Common myeloid progenitor, CD34-positive (primary cell): ENCODE data around the gene CETP.

Experiments used
- CTCF ChIA-PET: fragments of 350-600 bp; sonication (Branson Sonifier 250); formaldehyde crosslinking; loops from one replicate; lab custom pipeline; 2021; ENCODE audit warnings: antibody characterized with exemption; lab: Charles Lee
- POLR2A ChIA-PET: fragments of 350-600 bp; sonication (Branson Sonifier 250); formaldehyde crosslinking; loops from one replicate; lab custom pipeline; 2021; ENCODE audit warnings: antibody characterized with exemption; lab: Charles Lee
- DNase-seq, 3 donors: peaks; one replicate each; pipeline versions ENCODE4 v3.0.0 to v3.0.0-alpha.2; 2013
- H3K27ac ChIP-seq, 2 experiments: 1 replicate in 1 of 2; 2 replicates in 1 of 2; pipeline ENCODE4 v1.7.0; 2013; ENCODE audit warnings: inconsistent platforms in 2 of 2, low read length in 2 of 2, mild to moderate bottlenecking in 2 of 2, low read depth in 1 of 2, moderate library complexity in 1 of 2; ENCODE audit not compliant: severe bottlenecking in 2 of 2, insufficient read depth in 1 of 2, poor library complexity in 1 of 2
- H3K27me3 ChIP-seq, 5 experiments: replicated peaks in 2 of 5; 1 replicate in 3 of 5; 2 replicates in 2 of 5; pipeline versions ENCODE4 v1.6.1 to v1.7.0; 2013; ENCODE audit warnings: low read length in 4 of 5, mild to moderate bottlenecking in 2 of 5, moderate library complexity in 2 of 5, inconsistent platforms in 1 of 5; ENCODE audit not compliant: insufficient read depth in 5 of 5, control insufficient read depth in 4 of 5
- H3K36me3 ChIP-seq, 4 experiments: 1 replicate in 2 of 4; 2 replicates in 2 of 4; pipeline versions ENCODE4 v1.6.1 to v1.7.0; 2013; ENCODE audit warnings: low read length in 3 of 4, control low read depth in 1 of 4, mild to moderate bottlenecking in 1 of 4; ENCODE audit not compliant: control insufficient read depth in 4 of 4, insufficient read depth in 4 of 4
- H3K4me1 ChIP-seq, 4 experiments: 1 replicate in 3 of 4; 2 replicates in 1 of 4; pipeline versions ENCODE4 v1.6.1 to v1.7.1; 2013; ENCODE audit warnings: low read length in 3 of 4, mild to moderate bottlenecking in 3 of 4, control low read depth in 1 of 4, inconsistent platforms in 1 of 4, moderate library complexity in 1 of 4; ENCODE audit not compliant: control insufficient read depth in 4 of 4, insufficient read depth in 4 of 4; ENCODE audit errors: control extremely low read depth in 1 of 4
- H3K4me3 ChIP-seq, 7 experiments: 1 replicate in 4 of 7; 2 replicates in 3 of 7; pipeline versions ENCODE4 v1.5.1 to v1.7.0; 2013; ENCODE audit warnings: mild to moderate bottlenecking in 7 of 7, low read length in 6 of 7, moderate library complexity in 6 of 7, inconsistent platforms in 2 of 7, low read depth in 2 of 7, control low read depth in 1 of 7; ENCODE audit not compliant: insufficient read depth in 4 of 7, control insufficient read depth in 1 of 7; ENCODE audit errors: extremely low read depth in 1 of 7
- H3K9me3 ChIP-seq, 5 experiments: 1 replicate in 4 of 5; 2 replicates in 1 of 5; pipeline versions ENCODE4 v1.6.1 to v1.7.1; 2013; ENCODE audit warnings: low read length in 4 of 5, mild to moderate bottlenecking in 2 of 5, inconsistent platforms in 1 of 5, low read depth in 1 of 5, moderate library complexity in 1 of 5; ENCODE audit not compliant: control insufficient read depth in 4 of 5, insufficient read depth in 2 of 5; ENCODE audit errors: control extremely low read depth in 1 of 5
- WGBS: methylation state at CpG from one replicate; pipeline ENCODE4 v1.1.5; 2013; ENCODE audit not compliant: insufficient coverage; 5-methylcytosine and 5-hydroxymethylcytosine counted together

CETP gene

GRCh38 chr16:56997264-56997663, 35.5 kb downstream of the CETP start:
- no peak for DNase-seq
- H3K27ac ChIP-seq, result no peak overlapping the region
- H3K4me3 ChIP-seq, result no peak overlapping the region
- ChIA-PET CTCF (interaction anchor here (2.3 kb wide), 1 partner anchor 8 kb away, joined by 7 read pairs; the partner anchor contains the start of gene NLRC5), POLR2A (no interaction called here)
- WGBS, result 96% methylated on average over 3 of the region's 5 CpGs
- H3K36me3 ChIP-seq, result no peaks in the 10 kb centered on the region
- no peaks in the 10 kb centered on the region for H3K27me3 ChIP-seq
- peaks cover 0 to 3% (median 0%) of the 10 kb centered on the region in 4 experiments for H3K4me1 ChIP-seq
- H3K9me3 ChIP-seq, result no peaks in the 10 kb centered on the region

- POLR2A ChIA-PET, result no interaction called here
- H3K27ac ChIP-seq, result no peak overlapping the region
These were observed 36.2 kb downstream of the CETP start for GRCh38 chr16:56997931-56998330.

GRCh38 chr16:56998352-56998751, 36.6 kb downstream of the CETP start:
- ChIA-PET POLR2A (no interaction called here), CTCF (interaction anchor here (0.8 to 2.3 kb wide), 4 partner anchors 9 to 40 kb away, joined by 3 to 7 read pairs (median 4); partner anchors contain the start of gene NLRC5)
- no peaks in the 10 kb centered on the region for H3K9me3 ChIP-seq
- DNase-seq, result no peak
- no peaks in the 10 kb centered on the region for H3K27me3 ChIP-seq
- H3K27ac ChIP-seq, result no peak overlapping the region
- WGBS, result 100% methylated on average over 1 of the region's 3 CpGs
- H3K4me3 ChIP-seq, result no peak overlapping the region
- no peaks in the 10 kb centered on the region for H3K36me3 ChIP-seq
- peaks cover 0 to 3% (median 0%) of the 10 kb centered on the region in 4 experiments for H3K4me1 ChIP-seq

More at GRCh38 chr16:56997931-56998330, 36.2 kb downstream of the CETP start:
- H3K4me1 ChIP-seq, result peaks cover 0 to 3% (median 0%) of the 10 kb centered on the region in 4 experiments
- no peaks in the 10 kb centered on the region for H3K36me3 ChIP-seq
- no peak for DNase-seq
- no peaks in the 10 kb centered on the region for H3K9me3 ChIP-seq
- CTCF ChIA-PET, result interaction anchor here (0.8 to 2.3 kb wide), 3 partner anchors 9 to 40 kb away, joined by 3 to 7 read pairs (median 4); partner anchors contain the start of gene NLRC5
- H3K4me3 ChIP-seq, result no peak overlapping the region
- H3K27me3 ChIP-seq, result no peaks in the 10 kb centered on the region
- 93% methylated on average over 2 of the region's 3 CpGs for WGBS

GRCh38 chr16:56998861-56999260, 37.1 kb downstream of the CETP start:
- POLR2A ChIA-PET, result no interaction called here
- H3K36me3 ChIP-seq, result no peaks in the 10 kb centered on the region
- no peaks in the 10 kb centered on the region for H3K27me3 ChIP-seq
- CTCF ChIA-PET, result interaction anchor here (1.7 to 2.3 kb wide), 3 partner anchors 10 to 39 kb away, joined by 4 to 7 read pairs (median 5); partner anchors contain the start of gene NLRC5
- WGBS, result 98% methylated on average over 5 of the region's 6 CpGs
- no peak for DNase-seq
- no peak overlapping the region for H3K27ac ChIP-seq
- peaks cover 0 to 5% (median 0%) of the 10 kb centered on the region in 4 experiments for H3K4me1 ChIP-seq
- H3K4me3 ChIP-seq, result no peak overlapping the region
- H3K9me3 ChIP-seq, result no peaks in the 10 kb centered on the region

GRCh38 chr16:56999409-57000270, 37.9 kb downstream of the CETP start:
- CTCF ChIA-PET, result interaction anchor here (1.1 to 2.3 kb wide), 4 partner anchors 10 to 38 kb away, joined by 3 to 7 read pairs (median 4); partner anchors contain the start of gene NLRC5
- Histone ChIP-seq H3K9me3 (no peaks in the 10 kb centered on the region), H3K4me1 (peaks cover 0 to 6% (median 0%) of the 10 kb centered on the region in 4 experiments), H3K27me3 (no peaks in the 10 kb centered on the region), H3K4me3 (no peak overlapping the region), H3K36me3 (peaks cover 0 to 5% (median 2%) of the 10 kb centered on the region in 4 experiments), H3K27ac (peak overlapping the region in 1 of 2 experiments; percentile 32)
- DNase-seq, result peak in 1 of 3 donors; percentile 8
- WGBS, result 94% methylated on average over 8 of the region's 11 CpGs
- POLR2A ChIA-PET, result no interaction called here

- CTCF ChIA-PET, result interaction anchor here (1.1 to 1.7 kb wide), 2 partner anchors 20 to 36 kb away, joined by 3 to 5 read pairs; no protein-coding TSS in a partner anchor
- H3K4me3 ChIP-seq, result no peak overlapping the region
- H3K27ac ChIP-seq, result peak overlapping the region in 1 of 2 experiments; percentile 32
- POLR2A ChIA-PET, result no interaction called here
- peaks cover 0 to 5% (median 2%) of the 10 kb centered on the region in 4 experiments for H3K36me3 ChIP-seq
- 86% methylated on average over 4 of the region's 5 CpGs for WGBS
- H3K9me3 ChIP-seq, result no peaks in the 10 kb centered on the region
- peak in 2 of 3 donors; percentile 25 to 34 for DNase-seq
- H3K4me1 ChIP-seq, result peaks cover 0 to 6% (median 0%) of the 10 kb centered on the region in 4 experiments
- H3K27me3 ChIP-seq, result no peaks in the 10 kb centered on the region
These were observed 38.7 kb downstream of the CETP start for GRCh38 chr16:57000271-57001025.
